HUES48 (cell line): Measurements from ENCODE around the gene TCF3.
A peak's percentile ranks its signal among the peaks of the same experiment; 100 is the strongest.

Experiments
- H3K27ac ChIP-seq: one replicate; pipeline ENCODE4 v1.7.0; 2013; ENCODE audit warnings: low read depth, low read length, inconsistent platforms
- H3K27me3 ChIP-seq: 2 replicates; pipeline ENCODE4 v1.6.1; 2013; ENCODE audit warnings: mild to moderate bottlenecking, low read length; ENCODE audit not compliant: control insufficient read depth, insufficient read depth
- H3K36me3 ChIP-seq: 2 replicates; pipeline ENCODE4 v1.6.1; 2013; ENCODE audit warnings: low read length; ENCODE audit not compliant: control insufficient read depth, insufficient read depth
- H3K4me1 ChIP-seq: 2 replicates; pipeline ENCODE4 v1.6.1; 2013; ENCODE audit warnings: mild to moderate bottlenecking, low read length; ENCODE audit not compliant: control insufficient read depth, insufficient read depth
- H3K4me3 ChIP-seq: 2 replicates; pipeline ENCODE4 v1.5.1; 2013; ENCODE audit warnings: mild to moderate bottlenecking, low read depth, low read length
- H3K9ac ChIP-seq: 2 replicates; pipeline ENCODE4 v1.6.1; 2013; ENCODE audit warnings: mild to moderate bottlenecking, low read depth, low read length, moderate library complexity
- H3K9me3 ChIP-seq: 2 replicates; pipeline ENCODE4 v1.6.1; 2013; ENCODE audit warnings: low read length; ENCODE audit not compliant: control insufficient read depth, insufficient read depth

Gene TCF3

GRCh38 chr19:1616396-1616795, 36.0 kb downstream of the TCF3 start:
- H3K9ac ChIP-seq: no peak overlapping the region
- no peaks in the 10 kb centered on the region for H3K27me3 ChIP-seq
- no peak overlapping the region for H3K4me3 ChIP-seq
- peaks cover 93% of the 10 kb centered on the region for H3K36me3 ChIP-seq
- no peaks in the 10 kb centered on the region for H3K4me1 ChIP-seq
- no peaks in the 10 kb centered on the region for H3K9me3 ChIP-seq
- H3K27ac ChIP-seq: no peak overlapping the region

- no peak overlapping the region for H3K4me3 ChIP-seq
- no peak overlapping the region for H3K9ac ChIP-seq
- no peak overlapping the region for H3K27ac ChIP-seq
- no peaks in the 10 kb centered on the region for H3K4me1 ChIP-seq
- no peaks in the 10 kb centered on the region for H3K27me3 ChIP-seq
- no peaks in the 10 kb centered on the region for H3K9me3 ChIP-seq
- peaks cover 93% of the 10 kb centered on the region for H3K36me3 ChIP-seq
Observed at GRCh38 chr19:1615156-1615765, 37.2 kb downstream of the TCF3 start.

GRCh38 chr19:1613808-1614570, 38.4 kb downstream of the TCF3 start:
- Histone ChIP-seq H3K4me1 (no peaks in the 10 kb centered on the region), H3K4me3 (no peak overlapping the region), H3K9me3 (no peaks in the 10 kb centered on the region), H3K9ac (no peak overlapping the region), H3K27me3 (no peaks in the 10 kb centered on the region), H3K27ac (no peak overlapping the region), H3K36me3 (peaks cover 89% of the 10 kb centered on the region)

GRCh38 chr19:1613146-1613545, 39.3 kb downstream of the TCF3 start:
- no peaks in the 10 kb centered on the region for H3K4me1 ChIP-seq
- H3K27ac ChIP-seq: no peak overlapping the region
- H3K36me3 ChIP-seq: peaks cover 83% of the 10 kb centered on the region
- H3K27me3 ChIP-seq: no peaks in the 10 kb centered on the region
- no peaks in the 10 kb centered on the region for H3K9me3 ChIP-seq
- no peak overlapping the region for H3K9ac ChIP-seq
- no peak overlapping the region for H3K4me3 ChIP-seq

- H3K36me3 ChIP-seq: peaks cover 75% of the 10 kb centered on the region
- H3K4me3 ChIP-seq: no peak overlapping the region
- no peaks in the 10 kb centered on the region for H3K4me1 ChIP-seq
- no peak overlapping the region for H3K9ac ChIP-seq
- no peak overlapping the region for H3K27ac ChIP-seq
- H3K9me3 ChIP-seq: no peaks in the 10 kb centered on the region
- H3K27me3 ChIP-seq: no peaks in the 10 kb centered on the region
Observed at GRCh38 chr19:1612114-1613086, 40.0 kb downstream of the TCF3 start.

GRCh38 chr19:1611353-1611752, 41.1 kb downstream of the TCF3 start:
- peaks cover 65% of the 10 kb centered on the region for H3K36me3 ChIP-seq
- no peak overlapping the region for H3K9ac ChIP-seq

GRCh38 chr19:1610579-1610978, 41.8 kb downstream of the TCF3 start:
- Histone ChIP-seq H3K27ac (no peak overlapping the region), H3K27me3 (no peaks in the 10 kb centered on the region)

More at GRCh38 chr19:1611353-1611752, 41.1 kb downstream of the TCF3 start:
- Histone ChIP-seq H3K4me3 (no peak overlapping the region), H3K27me3 (no peaks in the 10 kb centered on the region), H3K27ac (peak overlapping the region; percentile 40), H3K4me1 (peaks cover under 1% of the 10 kb centered on the region; the same call in 1 of the 2 replicates), H3K9me3 (no peaks in the 10 kb centered on the region)

GRCh38 chr19:1609680-1610474, 42.5 kb downstream of the TCF3 start:
- Histone ChIP-seq H3K4me1 (peaks cover 5% of the 10 kb centered on the region; the same call in 1 of the 2 replicates), H3K27ac (no peak overlapping the region), H3K4me3 (no peak overlapping the region), H3K36me3 (peaks cover 51% of the 10 kb centered on the region), H3K9me3 (no peaks in the 10 kb centered on the region), H3K27me3 (no peaks in the 10 kb centered on the region), H3K9ac (no peak overlapping the region)

More at GRCh38 chr19:1610579-1610978, 41.8 kb downstream of the TCF3 start:
- H3K4me1 ChIP-seq: peaks cover 5% of the 10 kb centered on the region; the same call in 1 of the 2 replicates
- no peak overlapping the region for H3K9ac ChIP-seq
- H3K9me3 ChIP-seq: no peaks in the 10 kb centered on the region
- H3K36me3 ChIP-seq: peaks cover 58% of the 10 kb centered on the region
- no peak overlapping the region for H3K4me3 ChIP-seq

- Histone ChIP-seq H3K9me3 (no peaks in the 10 kb centered on the region), H3K36me3 (peaks cover 43% of the 10 kb centered on the region), H3K9ac (no peak overlapping the region), H3K4me1 (peaks cover 5% of the 10 kb centered on the region; the same call in 1 of the 2 replicates), H3K4me3 (no peak overlapping the region), H3K27me3 (no peaks in the 10 kb centered on the region), H3K27ac (no peak overlapping the region)
Observed at GRCh38 chr19:1609103-1609396, 43.4 kb downstream of the TCF3 start.

- Histone ChIP-seq H3K9me3 (no peaks in the 10 kb centered on the region), H3K27me3 (no peaks in the 10 kb centered on the region), H3K4me1 (peaks cover 5% of the 10 kb centered on the region; the same call in 1 of the 2 replicates), H3K36me3 (peaks cover 38% of the 10 kb centered on the region), H3K27ac (no peak overlapping the region), H3K9ac (no peak overlapping the region), H3K4me3 (no peak overlapping the region)
Observed at GRCh38 chr19:1608359-1609102, 43.9 kb downstream of the TCF3 start.
